GM12801 (cell line): ENCODE results near the gene IL22RA1.

Experiments used
- TF ChIP-seq, protein P1 (sequence below): IDR thresholded peaks from one replicate; pipeline ENCODE4 v1.5.1; 2011; ENCODE audit warnings: control low read depth; ENCODE audit not compliant: insufficient read length; ENCODE audit errors: extremely low read depth

The IL22RA1 gene, protein sequence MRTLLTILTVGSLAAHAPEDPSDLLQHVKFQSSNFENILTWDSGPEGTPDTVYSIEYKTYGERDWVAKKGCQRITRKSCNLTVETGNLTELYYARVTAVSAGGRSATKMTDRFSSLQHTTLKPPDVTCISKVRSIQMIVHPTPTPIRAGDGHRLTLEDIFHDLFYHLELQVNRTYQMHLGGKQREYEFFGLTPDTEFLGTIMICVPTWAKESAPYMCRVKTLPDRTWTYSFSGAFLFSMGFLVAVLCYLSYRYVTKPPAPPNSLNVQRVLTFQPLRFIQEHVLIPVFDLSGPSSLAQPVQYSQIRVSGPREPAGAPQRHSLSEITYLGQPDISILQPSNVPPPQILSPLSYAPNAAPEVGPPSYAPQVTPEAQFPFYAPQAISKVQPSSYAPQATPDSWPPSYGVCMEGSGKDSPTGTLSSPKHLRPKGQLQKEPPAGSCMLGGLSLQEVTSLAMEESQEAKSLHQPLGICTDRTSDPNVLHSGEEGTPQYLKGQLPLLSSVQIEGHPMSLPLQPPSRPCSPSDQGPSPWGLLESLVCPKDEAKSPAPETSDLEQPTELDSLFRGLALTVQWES

DNA sequence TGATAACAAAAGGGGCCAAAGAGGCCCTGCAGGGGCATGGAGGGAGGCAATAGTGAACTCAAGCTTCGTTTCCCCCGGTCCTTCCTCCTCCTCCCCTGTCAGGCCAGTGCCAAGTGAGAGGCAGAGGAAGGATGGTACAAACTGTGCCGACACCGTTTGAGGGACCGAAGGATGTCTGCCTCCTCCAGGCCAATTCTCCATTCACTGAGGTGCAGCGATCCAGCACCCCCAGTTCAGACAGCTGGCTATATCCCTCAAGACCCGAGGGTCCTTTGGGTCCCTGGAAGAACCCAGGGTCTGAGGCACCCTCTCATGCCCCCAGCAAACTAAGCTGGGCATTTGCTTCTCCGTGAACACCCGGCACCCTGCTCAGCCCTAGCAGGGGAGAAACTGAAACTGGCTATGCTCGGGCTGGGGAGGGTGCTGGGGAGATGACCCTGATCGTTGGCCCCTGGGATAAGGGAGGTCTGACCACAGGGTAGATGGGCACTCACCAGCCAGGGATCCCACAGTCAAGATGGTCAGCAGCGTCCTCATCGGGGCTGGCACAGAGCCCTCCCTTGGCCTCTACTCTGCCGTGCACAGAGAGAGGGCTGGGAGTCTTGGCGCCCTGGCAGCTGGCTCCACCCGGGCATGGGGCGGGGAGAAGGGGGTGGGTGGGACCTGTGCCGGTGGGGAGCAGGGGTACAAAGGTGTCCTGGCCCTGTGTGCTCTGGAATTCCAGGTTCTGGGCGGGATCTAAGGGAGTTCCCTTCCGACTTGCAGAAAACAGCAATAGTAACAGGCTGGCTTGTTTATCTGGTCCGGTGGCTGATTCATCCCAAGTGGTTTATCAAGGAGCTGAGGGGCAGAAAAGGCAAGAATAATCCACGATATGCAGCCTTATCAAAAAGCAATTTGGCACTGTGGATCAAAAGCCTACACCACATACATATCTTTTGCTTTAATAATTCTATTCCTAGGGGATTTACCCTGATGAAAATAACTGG, at the start of gene IL22RA1:
Gene IL22RA1 (minus strand): TSS at position 595 of the 989 bp plus-strand sequence. CDS start 58 bp downstream, at position 537.
- TF ChIP-seq, protein P1, sequence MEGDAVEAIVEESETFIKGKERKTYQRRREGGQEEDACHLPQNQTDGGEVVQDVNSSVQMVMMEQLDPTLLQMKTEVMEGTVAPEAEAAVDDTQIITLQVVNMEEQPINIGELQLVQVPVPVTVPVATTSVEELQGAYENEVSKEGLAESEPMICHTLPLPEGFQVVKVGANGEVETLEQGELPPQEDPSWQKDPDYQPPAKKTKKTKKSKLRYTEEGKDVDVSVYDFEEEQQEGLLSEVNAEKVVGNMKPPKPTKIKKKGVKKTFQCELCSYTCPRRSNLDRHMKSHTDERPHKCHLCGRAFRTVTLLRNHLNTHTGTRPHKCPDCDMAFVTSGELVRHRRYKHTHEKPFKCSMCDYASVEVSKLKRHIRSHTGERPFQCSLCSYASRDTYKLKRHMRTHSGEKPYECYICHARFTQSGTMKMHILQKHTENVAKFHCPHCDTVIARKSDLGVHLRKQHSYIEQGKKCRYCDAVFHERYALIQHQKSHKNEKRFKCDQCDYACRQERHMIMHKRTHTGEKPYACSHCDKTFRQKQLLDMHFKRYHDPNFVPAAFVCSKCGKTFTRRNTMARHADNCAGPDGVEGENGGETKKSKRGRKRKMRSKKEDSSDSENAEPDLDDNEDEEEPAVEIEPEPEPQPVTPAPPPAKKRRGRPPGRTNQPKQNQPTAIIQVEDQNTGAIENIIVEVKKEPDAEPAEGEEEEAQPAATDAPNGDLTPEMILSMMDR: no peak

DNA sequence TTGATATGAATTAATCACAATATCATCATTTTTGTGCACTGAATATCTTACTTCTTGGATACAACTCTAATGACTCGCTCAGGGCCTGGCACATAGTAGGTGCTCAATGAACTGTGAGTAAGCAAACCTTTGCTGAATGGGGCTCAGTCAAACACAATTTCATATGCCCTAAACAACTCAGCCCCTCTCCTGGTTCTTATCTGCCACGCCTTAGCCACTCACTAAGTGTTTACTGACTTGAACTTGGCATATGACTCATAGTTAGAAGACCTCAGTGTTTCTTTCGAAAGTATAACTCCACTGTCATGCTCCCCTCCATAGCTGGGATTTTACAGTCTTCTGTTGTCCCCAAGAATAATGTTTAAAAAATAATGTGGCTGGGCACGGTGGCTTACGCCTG, 48.9 kb upstream of the IL22RA1 start:
- TF ChIP-seq, protein P1: no peak

DNA sequence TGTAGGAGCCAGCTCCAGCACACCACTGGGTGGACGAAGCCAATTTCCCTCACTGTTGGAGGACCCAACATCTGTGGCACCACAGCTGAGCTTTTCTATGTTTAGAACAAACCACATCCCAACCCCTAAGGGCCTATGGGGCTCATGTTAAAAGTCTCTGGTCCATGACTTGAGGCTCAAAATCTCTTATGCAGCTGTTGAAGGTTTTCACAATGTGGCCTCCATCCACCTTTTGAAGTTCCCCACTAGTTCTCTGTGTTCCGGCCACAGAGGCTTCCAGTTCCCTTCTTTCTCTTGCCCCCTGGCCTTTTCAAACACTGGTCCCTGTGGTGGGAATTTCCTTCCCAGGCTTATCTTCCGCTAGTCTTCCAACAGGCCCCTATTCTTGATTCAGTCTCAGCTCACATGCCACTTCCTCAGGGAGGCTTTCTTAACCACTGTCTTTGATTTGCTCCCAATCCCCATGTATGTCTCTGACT, 48.1 kb upstream of the IL22RA1 start:
- TF ChIP-seq, protein P1: no peak

DNA sequence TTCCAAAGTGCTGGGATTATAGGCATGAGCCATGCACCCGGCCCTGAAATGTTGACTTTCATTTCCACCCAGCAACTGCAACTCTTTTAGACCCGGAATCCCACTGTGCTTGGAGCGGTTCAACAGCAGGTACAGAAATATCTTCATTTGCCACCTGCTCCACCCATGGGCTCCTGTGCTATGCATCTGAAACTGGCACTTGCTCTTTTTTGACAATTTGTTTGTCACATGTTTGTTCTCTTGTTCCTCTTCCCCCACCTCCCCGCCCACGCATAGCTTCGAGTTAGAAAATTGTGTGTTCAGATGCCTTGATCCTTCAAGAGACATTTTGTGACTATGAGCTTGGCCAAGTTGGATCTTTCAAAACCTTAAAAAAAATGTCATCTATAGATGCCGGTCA, 46.6 kb upstream of the IL22RA1 start:
- TF ChIP-seq, protein P1: no peak

DNA sequence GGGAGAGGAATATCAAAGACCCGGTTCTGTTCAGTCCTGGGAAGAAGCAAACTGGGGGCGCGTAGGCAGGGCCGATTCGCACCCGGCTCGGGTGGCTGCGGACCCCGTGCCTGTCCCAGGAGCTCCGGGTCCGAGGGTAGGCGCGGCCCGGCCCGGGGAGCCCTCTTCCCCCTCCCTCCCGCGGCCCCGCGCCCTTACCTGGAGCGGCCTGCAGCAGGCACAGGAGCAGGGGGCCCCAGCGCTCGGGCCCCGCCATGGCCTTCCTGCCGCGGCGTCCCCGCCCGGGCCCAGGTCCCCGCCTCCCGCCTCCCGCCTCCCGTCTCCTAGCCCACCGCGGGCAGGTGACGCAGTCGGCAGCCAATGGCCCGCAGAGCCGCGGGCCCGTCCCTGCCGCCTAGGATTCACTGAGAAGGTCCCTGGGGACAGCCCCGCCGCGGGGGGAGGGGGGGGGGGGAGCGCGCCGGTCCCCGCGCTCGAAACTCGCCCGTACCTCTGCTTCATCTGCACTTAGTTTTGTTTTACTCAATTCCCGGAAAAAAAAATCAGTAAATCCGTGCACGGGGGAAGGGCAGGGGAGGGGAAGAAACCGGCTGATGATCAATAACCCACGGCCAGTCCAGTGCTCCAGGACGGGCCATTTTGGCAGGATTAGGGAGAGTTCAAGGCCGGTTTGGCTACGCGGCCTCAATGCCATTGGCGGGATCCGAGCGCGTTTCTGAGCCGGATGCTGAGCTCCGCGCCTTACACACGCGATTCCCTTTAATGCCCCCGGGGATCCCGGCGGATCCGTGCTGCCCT, 44.3 kb upstream of the IL22RA1 start, which contains the start of gene IFNLR1:
Gene IFNLR1 (minus strand): TSS at position 297 of the 798 bp plus-strand sequence. CDS start 41 bp downstream, at position 256.
- TF ChIP-seq, protein P1: no peak

DNA sequence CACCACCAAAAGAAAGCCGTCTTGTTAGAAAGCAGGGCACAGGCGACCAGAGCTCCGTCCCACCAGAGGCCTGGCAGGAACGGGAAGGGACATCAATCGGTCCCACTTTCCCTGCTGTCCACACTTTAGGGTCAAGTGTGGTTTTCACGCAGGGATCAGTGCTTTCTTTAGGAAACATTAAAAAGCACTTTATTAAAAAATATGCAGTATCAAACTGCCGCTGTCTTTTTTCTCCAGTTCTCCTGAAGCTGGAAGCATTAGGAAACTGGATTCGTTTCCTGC, 43.7 kb upstream of the IL22RA1 start:
- TF ChIP-seq, protein P1: no peak
